Measurements from ENCODE around the gene SPNS1.
A peak's percentile ranks its signal among the peaks of the same experiment; 100 is the strongest.

Gene SPNS1

DNA sequence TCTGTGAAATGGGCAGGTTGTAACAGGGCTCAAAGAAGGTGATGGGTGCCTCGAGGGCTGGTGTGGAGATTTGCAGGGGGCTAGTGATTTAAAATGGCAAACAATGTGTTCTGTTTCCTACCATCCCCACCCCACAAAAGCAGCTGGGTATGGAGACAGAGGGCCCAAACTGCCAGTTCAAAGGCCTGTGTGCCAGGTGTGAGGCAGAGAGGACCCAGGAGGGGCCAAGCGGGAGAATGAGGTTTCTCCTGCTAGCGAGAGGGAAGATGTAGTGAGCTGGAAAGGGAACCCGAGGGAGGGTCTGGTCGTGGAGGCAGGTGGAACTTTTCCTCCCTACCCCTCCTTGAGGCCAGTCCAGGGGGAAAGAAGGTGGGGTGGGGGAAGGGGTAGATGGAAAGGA, 49.7 kb downstream of the SPNS1 start:
- no peak for DNase-seq
- Histone ChIP-seq H3K27me3 (replicated peaks; ENCODE audit: control insufficient read depth, insufficient read depth, low read length, poor library complexity, severe bottlenecking) (no peaks in the 10 kb centered on the region), H3K4me3 (ENCODE audit: insufficient read depth, low read depth, low read length, poor library complexity, severe bottlenecking) (no peak overlapping the region), H3K36me3 (ENCODE audit: control insufficient read depth, insufficient read depth, low read length) (no peaks in the 10 kb centered on the region), H3K9me3 (ENCODE audit: control insufficient read depth, low read length) (no peaks in the 10 kb centered on the region), H3K4me1 (ENCODE audit: control insufficient read depth, insufficient read depth, low read length, poor library complexity, severe bottlenecking) (peaks cover 14% of the 10 kb centered on the region), H3K27ac (ENCODE audit: insufficient read depth, low read length, poor library complexity, severe bottlenecking) (no peak overlapping the region)

DNA sequence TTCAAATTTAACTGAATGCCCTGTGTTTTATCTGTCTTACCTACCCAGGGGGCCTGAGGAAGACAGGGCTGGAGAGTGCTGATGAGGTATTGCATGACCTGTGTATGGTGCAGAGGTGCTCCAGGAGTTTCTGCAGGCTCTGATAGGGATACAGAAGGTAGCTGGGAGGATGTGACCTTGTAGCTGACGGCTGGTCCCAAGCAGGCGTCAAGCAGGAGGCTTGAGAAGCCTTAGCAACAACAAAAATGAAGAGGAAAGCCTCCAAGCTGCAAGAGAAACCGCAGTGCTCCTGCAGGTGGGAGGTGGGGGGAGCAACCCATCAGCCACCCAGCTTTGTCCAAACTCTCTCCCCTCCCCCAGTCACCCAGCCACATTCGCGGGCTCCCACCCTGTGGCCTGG, 50.6 kb downstream of the SPNS1 start:
- Histone ChIP-seq H3K36me3 (ENCODE audit: control insufficient read depth, insufficient read depth, low read length) (no peaks in the 10 kb centered on the region), H3K4me1 (ENCODE audit: control insufficient read depth, insufficient read depth, low read length, poor library complexity, severe bottlenecking) (peaks cover 14% of the 10 kb centered on the region), H3K4me3 (ENCODE audit: insufficient read depth, low read depth, low read length, poor library complexity, severe bottlenecking) (no peak overlapping the region), H3K9me3 (ENCODE audit: control insufficient read depth, low read length) (no peaks in the 10 kb centered on the region), H3K27me3 (replicated peaks; ENCODE audit: control insufficient read depth, insufficient read depth, low read length, poor library complexity, severe bottlenecking) (no peaks in the 10 kb centered on the region), H3K27ac (ENCODE audit: insufficient read depth, low read length, poor library complexity, severe bottlenecking) (no peak overlapping the region)
- no peak for DNase-seq

DNA sequence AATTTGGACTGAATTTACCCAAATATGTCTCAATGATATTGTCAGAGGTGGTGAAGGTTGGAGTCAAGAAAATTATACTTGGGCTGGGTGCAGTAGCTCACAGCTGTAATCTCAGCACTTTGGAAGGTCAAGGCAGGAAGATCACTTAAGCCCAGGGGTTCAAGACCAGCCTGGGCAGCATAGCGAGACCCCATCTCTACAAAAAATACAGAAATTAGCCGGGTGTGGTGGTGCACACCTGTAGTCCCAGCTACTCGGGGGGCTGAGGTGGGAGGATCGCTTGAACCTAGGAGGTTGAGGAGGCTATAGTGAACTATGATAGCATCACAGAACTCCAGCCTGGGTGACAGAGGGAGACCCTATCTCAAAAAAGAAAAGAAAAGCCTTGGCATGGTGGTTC, 51.2 kb downstream of the SPNS1 start:
- no peaks in the 10 kb centered on the region for H3K9me3 ChIP-seq (ENCODE audit: control insufficient read depth, low read length)
- H3K4me1 ChIP-seq (ENCODE audit: control insufficient read depth, insufficient read depth, low read length, poor library complexity, severe bottlenecking): peaks cover 14% of the 10 kb centered on the region
- H3K27me3 ChIP-seq (replicated peaks; ENCODE audit: control insufficient read depth, insufficient read depth, low read length, poor library complexity, severe bottlenecking): no peaks in the 10 kb centered on the region
- no peaks in the 10 kb centered on the region for H3K36me3 ChIP-seq (ENCODE audit: control insufficient read depth, insufficient read depth, low read length)
- DNase-seq: no peak
- H3K27ac ChIP-seq (ENCODE audit: insufficient read depth, low read length, poor library complexity, severe bottlenecking): no peak overlapping the region
- H3K4me3 ChIP-seq (ENCODE audit: insufficient read depth, low read depth, low read length, poor library complexity, severe bottlenecking): no peak overlapping the region

DNA sequence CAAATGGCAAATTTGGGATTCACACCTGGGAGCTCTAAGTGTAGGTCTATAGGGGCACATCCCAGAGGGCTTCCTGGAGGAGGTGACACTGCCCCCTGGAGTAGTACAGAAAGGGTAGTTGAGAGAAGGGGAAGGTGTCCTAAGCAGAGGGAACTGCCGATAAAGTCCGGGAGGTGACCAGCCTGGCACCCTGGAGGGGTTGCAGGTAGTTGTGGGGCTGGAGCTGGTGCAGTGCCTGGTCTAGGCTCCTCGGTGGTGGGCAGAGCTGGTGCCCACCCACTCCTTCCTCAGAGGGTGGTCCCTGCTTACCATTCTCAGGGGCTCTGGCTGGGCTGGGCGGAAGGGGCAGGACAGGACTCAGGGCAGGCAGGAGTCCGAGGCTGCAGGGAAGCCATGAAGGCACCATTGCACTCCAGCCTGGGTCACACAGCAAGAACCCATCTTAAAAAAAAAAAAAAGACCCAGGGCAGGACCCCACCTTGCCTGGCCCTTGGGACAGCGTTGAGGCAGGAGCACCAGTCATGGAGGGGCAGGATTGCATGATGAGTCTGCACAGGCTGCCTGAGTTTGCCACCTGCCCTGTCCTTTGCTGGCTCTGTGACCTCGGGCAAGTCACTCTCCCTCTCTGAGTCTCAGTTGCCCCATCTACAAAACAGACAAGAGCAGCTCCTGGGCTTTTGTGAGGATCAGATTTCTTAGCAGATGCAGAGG, 54.0 kb downstream of the SPNS1 start:
- H3K27ac ChIP-seq (ENCODE audit: insufficient read depth, low read length, poor library complexity, severe bottlenecking): no peak overlapping the region
- no peak for DNase-seq
- H3K4me3 ChIP-seq (ENCODE audit: insufficient read depth, low read depth, low read length, poor library complexity, severe bottlenecking): no peak overlapping the region

DNA sequence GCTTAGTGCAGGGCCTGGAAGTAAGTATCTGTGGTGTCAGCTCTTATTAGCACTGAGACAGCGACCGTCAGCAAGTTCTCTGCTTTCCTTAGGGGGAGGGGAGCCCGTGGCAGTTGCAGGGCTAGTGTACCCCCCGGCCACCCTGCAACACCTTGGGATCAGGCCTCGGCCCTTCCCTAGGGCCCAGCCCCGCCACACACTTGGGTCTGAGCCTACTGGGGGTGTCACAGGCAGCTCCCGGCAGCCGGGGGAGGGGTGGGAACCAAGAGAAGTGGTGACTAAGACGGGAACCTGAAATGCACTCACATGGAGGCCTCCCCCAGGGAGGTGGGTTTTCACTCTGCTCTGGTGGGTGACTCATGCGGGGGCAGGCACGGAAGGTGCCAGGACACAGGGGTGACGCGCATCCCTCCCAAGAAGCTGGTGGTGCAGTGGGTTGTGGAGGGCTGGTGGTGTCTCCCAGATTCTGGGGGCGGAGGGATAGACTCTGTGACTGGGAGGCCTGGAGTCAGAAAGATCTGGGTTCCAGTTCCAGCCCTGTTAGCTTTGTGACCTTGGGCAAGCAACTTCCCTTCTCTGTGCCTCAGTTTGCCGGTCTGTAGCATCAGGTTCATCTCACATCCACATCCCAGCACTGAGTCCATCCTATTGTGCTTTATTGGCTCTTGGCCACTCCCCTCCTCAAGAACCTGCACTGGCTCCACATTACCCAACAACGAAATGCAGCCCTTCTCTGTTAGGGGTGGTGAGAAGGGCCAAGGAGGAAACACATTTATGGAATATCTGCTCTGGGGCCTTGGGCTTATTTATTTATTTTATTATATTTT, 54.8 kb downstream of the SPNS1 start:
- Histone ChIP-seq H3K4me1 (ENCODE audit: control insufficient read depth, insufficient read depth, low read length, poor library complexity, severe bottlenecking) (peaks cover 14% of the 10 kb centered on the region), H3K9me3 (ENCODE audit: control insufficient read depth, low read length) (no peaks in the 10 kb centered on the region), H3K27ac (ENCODE audit: insufficient read depth, low read length, poor library complexity, severe bottlenecking) (no peak overlapping the region), H3K4me3 (ENCODE audit: insufficient read depth, low read depth, low read length, poor library complexity, severe bottlenecking) (no peak overlapping the region), H3K27me3 (replicated peaks; ENCODE audit: control insufficient read depth, insufficient read depth, low read length, poor library complexity, severe bottlenecking) (no peaks in the 10 kb centered on the region), H3K36me3 (ENCODE audit: control insufficient read depth, insufficient read depth, low read length) (no peaks in the 10 kb centered on the region)
- DNase-seq: peak in 1 of 3 donors; percentile 34

More for the DNA sequence above, 54.0 kb downstream of the SPNS1 start:
- Histone ChIP-seq H3K27me3 (replicated peaks; ENCODE audit: control insufficient read depth, insufficient read depth, low read length, poor library complexity, severe bottlenecking) (no peaks in the 10 kb centered on the region), H3K4me1 (ENCODE audit: control insufficient read depth, insufficient read depth, low read length, poor library complexity, severe bottlenecking) (peaks cover 14% of the 10 kb centered on the region), H3K9me3 (ENCODE audit: control insufficient read depth, low read length) (no peaks in the 10 kb centered on the region), H3K36me3 (ENCODE audit: control insufficient read depth, insufficient read depth, low read length) (no peaks in the 10 kb centered on the region)

DNA sequence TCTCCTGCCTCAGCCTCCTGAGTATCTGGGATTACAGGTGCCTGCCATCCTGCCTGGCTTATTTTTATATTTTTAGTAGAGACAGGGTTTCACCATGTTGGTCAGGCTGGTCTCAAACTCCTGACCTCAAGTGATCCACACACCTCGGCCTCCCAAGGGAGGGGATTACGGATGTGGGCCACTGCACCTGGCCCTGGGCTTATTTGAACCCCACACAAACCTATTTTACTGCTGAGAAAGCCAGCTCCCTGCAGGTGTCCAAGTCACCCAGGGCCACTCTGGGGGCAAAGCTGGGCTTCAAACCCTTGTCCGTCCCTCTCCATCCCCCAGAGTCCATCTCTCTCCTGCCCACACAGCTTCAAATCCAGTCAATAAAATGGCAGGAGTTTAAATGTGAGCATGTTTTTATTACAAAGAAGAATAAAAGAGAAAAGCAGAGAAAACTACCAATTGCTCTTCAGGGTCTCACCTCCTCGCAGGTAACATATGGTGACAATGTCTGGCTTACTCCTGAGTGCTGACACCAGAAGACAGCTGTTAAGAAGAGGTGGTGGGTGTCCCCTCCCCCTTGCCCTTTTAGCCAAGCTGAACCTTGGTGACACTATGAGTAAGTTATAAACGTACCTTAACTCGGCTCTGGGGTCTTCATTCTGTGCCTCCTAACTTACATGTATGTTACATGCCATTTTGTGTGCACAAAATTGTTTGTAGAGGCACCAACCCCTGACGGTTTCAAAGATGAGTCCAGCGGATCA, 55.7 kb downstream of the SPNS1 start:
- Histone ChIP-seq H3K27me3 (replicated peaks; ENCODE audit: control insufficient read depth, insufficient read depth, low read length, poor library complexity, severe bottlenecking) (no peaks in the 10 kb centered on the region), H3K4me3 (ENCODE audit: insufficient read depth, low read depth, low read length, poor library complexity, severe bottlenecking) (no peak overlapping the region), H3K9me3 (ENCODE audit: control insufficient read depth, low read length) (no peaks in the 10 kb centered on the region), H3K36me3 (ENCODE audit: control insufficient read depth, insufficient read depth, low read length) (no peaks in the 10 kb centered on the region), H3K27ac (ENCODE audit: insufficient read depth, low read length, poor library complexity, severe bottlenecking) (no peak overlapping the region), H3K4me1 (ENCODE audit: control insufficient read depth, insufficient read depth, low read length, poor library complexity, severe bottlenecking) (peaks cover 9% of the 10 kb centered on the region)
- DNase-seq: no peak

Measured in effector memory CD4-positive, alpha-beta T cell (primary cell).